Measurements from ENCODE around the gene MICU1.

The MICU1 gene

DNA sequence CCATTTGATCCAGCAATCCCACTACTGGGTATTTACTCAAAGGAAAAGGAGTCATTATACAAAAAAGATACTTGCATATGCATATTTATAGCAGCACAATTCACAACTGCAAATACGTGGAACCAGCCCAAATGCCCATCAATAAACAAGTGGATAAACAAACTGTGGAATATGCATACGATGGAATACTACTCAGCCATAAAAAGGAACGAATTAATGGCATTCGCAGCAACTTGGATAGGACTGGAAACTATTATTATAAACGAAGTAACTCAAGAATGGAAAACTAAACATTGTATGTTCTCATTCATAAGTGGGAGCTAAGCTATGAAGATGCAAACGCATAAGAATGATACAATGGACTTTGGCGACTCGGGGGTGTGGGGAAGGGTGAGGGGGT lies 108.6 kb downstream of the MICU1 start:
- Histone ChIP-seq H3K27me3 (ENCODE audit: control insufficient read depth, insufficient read depth, low read length) (no peaks in the 10 kb centered on the region), H3K9ac (ENCODE audit: low read length) (no peak overlapping the region), H3K36me3 (ENCODE audit: control insufficient read depth, low read depth, low read length) (no peaks in the 10 kb centered on the region), H3K27ac (ENCODE audit: low read length) (no peak overlapping the region), H3K4me3 (ENCODE audit: low read length) (no peak overlapping the region), H3K4me1 (ENCODE audit: control insufficient read depth, low read depth, low read length) (no peaks in the 10 kb centered on the region), H3K9me3 (ENCODE audit: control insufficient read depth, low read depth, low read length) (no peaks in the 10 kb centered on the region)

DNA sequence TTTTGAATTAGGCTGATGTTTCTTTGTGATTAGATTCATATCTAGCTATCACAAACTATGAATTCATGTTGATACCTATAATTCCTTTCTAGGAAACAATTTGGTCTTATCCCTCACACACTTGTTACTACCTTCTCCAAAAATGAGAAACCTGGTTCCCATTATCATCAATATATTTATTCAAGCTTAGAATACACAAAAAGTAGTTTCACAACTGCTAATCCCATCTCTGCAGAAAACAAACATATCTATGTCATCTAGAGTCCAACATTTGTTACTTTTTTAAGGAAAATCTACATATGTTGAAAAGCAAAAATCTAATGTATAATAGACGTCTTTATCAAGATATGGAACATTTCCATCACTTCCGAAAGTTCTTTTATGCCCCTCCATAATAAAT lies 110.4 kb downstream of the MICU1 start:
- H3K9ac ChIP-seq (ENCODE audit: low read length): no peak overlapping the region
- no peaks in the 10 kb centered on the region for H3K9me3 ChIP-seq (ENCODE audit: control insufficient read depth, low read depth, low read length)
- no peaks in the 10 kb centered on the region for H3K4me1 ChIP-seq (ENCODE audit: control insufficient read depth, low read depth, low read length)
- no peaks in the 10 kb centered on the region for H3K27me3 ChIP-seq (ENCODE audit: control insufficient read depth, insufficient read depth, low read length)
- no peak overlapping the region for H3K27ac ChIP-seq (ENCODE audit: low read length)
- H3K36me3 ChIP-seq (ENCODE audit: control insufficient read depth, low read depth, low read length): no peaks in the 10 kb centered on the region
- H3K4me3 ChIP-seq (ENCODE audit: low read length): no peak overlapping the region

DNA sequence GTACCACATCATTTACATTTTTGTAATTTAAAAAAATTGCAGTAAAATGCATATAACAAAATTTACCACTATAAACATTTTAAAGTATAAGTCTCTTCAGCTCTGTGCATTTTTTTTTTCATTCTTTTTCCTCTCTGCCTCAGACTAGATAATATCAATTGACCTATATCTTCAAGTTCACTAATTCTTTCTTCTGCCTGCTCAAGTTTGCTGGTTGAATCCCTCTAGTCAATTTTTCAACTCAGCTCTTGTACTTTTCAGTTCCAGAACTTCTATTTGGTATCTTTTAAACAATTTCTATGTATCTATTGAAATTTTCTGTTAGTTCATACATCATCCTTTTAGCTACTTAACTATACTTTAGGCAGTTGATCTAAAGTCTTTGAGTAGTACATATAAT lies 112.0 kb downstream of the MICU1 start:
- Histone ChIP-seq H3K9me3 (ENCODE audit: control insufficient read depth, low read depth, low read length) (no peaks in the 10 kb centered on the region), H3K27me3 (ENCODE audit: control insufficient read depth, insufficient read depth, low read length) (no peaks in the 10 kb centered on the region), H3K4me3 (ENCODE audit: low read length) (no peak overlapping the region), H3K4me1 (ENCODE audit: control insufficient read depth, low read depth, low read length) (no peaks in the 10 kb centered on the region), H3K27ac (ENCODE audit: low read length) (no peak overlapping the region), H3K9ac (ENCODE audit: low read length) (no peak overlapping the region), H3K36me3 (ENCODE audit: control insufficient read depth, low read depth, low read length) (no peaks in the 10 kb centered on the region)

- Histone ChIP-seq H3K4me3 (ENCODE audit: low read length) (no peak overlapping the region), H3K27me3 (ENCODE audit: control insufficient read depth, insufficient read depth, low read length) (no peaks in the 10 kb centered on the region), H3K9me3 (ENCODE audit: control insufficient read depth, low read depth, low read length) (no peaks in the 10 kb centered on the region), H3K27ac (ENCODE audit: low read length) (no peak overlapping the region), H3K9ac (ENCODE audit: low read length) (no peak overlapping the region), H3K36me3 (ENCODE audit: control insufficient read depth, low read depth, low read length) (no peaks in the 10 kb centered on the region), H3K4me1 (ENCODE audit: control insufficient read depth, low read depth, low read length) (no peaks in the 10 kb centered on the region)
Observed at GRCh38 chr10:72511459-72511858, 114.4 kb downstream of the MICU1 start.

DNA sequence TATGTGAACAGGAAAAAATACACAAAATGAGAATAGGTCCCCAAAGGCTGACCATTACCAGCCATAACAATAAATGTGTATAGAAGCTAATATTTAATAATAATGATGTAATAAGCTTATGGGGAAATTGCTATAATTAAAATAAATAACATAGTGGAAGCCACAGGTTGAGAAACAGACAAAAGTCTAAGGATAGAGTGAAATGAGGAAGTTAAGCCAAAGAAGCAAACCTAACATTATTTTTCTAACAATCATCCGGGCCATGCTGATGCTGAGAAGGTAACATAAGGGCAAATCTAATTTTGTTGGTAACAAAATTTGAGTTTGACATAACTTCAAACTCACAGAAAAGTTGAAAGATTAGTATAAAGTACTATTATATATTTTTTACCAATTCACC lies 115.9 kb downstream of the MICU1 start:
- H3K36me3 ChIP-seq (ENCODE audit: control insufficient read depth, low read depth, low read length): no peaks in the 10 kb centered on the region
- H3K4me1 ChIP-seq (ENCODE audit: control insufficient read depth, low read depth, low read length): no peaks in the 10 kb centered on the region
- no peak overlapping the region for H3K27ac ChIP-seq (ENCODE audit: low read length)
- no peak overlapping the region for H3K4me3 ChIP-seq (ENCODE audit: low read length)
- H3K27me3 ChIP-seq (ENCODE audit: control insufficient read depth, insufficient read depth, low read length): no peaks in the 10 kb centered on the region
- H3K9ac ChIP-seq (ENCODE audit: low read length): no peak overlapping the region
- H3K9me3 ChIP-seq (ENCODE audit: control insufficient read depth, low read depth, low read length): no peaks in the 10 kb centered on the region

DNA sequence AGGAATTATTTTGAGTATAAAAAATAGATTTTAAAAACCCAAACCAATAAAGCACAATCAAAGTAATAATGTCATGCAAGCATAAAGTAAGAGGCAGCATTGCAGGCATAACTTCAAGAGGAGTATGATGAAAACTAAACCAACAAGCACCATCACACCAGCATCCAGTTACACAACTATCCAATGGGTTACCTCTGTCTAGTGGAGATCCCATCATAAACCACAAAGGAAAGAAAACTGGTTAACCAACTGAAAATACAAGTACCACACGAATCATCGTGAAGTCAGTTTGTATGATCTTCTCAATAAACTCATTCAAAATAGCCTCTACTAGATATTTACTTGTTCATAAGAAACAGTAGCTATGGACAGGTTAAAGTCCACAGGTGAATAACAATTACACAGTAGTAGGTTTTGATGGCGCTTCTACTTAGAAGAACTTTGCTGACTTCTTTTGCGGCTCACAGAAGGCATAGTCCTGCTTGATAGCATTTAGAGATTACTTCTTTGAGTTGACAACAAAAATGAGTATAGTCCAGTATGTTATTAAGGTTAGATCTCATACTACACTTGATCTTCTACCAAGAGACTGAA lies 116.6 kb downstream of the MICU1 start:
- Histone ChIP-seq H3K4me3 (ENCODE audit: low read length) (no peak overlapping the region), H3K9me3 (ENCODE audit: control insufficient read depth, low read depth, low read length) (peaks cover 3% of the 10 kb centered on the region), H3K36me3 (ENCODE audit: control insufficient read depth, low read depth, low read length) (no peaks in the 10 kb centered on the region), H3K4me1 (ENCODE audit: control insufficient read depth, low read depth, low read length) (no peaks in the 10 kb centered on the region), H3K27me3 (ENCODE audit: control insufficient read depth, insufficient read depth, low read length) (no peaks in the 10 kb centered on the region), H3K27ac (ENCODE audit: low read length) (no peak overlapping the region), H3K9ac (ENCODE audit: low read length) (no peak overlapping the region)

DNA sequence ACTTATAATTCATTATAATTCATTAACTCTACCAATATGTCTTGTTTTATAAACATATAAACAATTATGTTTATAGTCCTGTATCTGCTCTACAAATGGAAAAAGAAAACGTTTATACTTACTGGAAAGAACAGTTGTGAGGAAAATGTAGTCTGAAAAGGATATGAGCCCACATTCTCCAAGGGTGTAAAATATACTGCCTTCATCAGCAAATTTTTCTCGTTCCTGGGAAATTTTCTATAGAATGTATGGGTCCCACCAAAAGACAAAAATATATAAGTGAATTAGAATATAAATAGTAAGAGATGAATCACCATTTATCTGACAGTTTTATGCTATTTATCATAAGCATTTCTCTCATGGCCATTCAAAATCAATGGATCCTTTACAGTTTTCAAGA lies 117.8 kb downstream of the MICU1 start:
- H3K36me3 ChIP-seq (ENCODE audit: control insufficient read depth, low read depth, low read length): no peaks in the 10 kb centered on the region
- no peak overlapping the region for H3K4me3 ChIP-seq (ENCODE audit: low read length)
- no peak overlapping the region for H3K9ac ChIP-seq (ENCODE audit: low read length)
- no peaks in the 10 kb centered on the region for H3K4me1 ChIP-seq (ENCODE audit: control insufficient read depth, low read depth, low read length)
- no peaks in the 10 kb centered on the region for H3K27me3 ChIP-seq (ENCODE audit: control insufficient read depth, insufficient read depth, low read length)
- H3K9me3 ChIP-seq (ENCODE audit: control insufficient read depth, low read depth, low read length): peaks cover 7% of the 10 kb centered on the region
- no peak overlapping the region for H3K27ac ChIP-seq (ENCODE audit: low read length)

DNA sequence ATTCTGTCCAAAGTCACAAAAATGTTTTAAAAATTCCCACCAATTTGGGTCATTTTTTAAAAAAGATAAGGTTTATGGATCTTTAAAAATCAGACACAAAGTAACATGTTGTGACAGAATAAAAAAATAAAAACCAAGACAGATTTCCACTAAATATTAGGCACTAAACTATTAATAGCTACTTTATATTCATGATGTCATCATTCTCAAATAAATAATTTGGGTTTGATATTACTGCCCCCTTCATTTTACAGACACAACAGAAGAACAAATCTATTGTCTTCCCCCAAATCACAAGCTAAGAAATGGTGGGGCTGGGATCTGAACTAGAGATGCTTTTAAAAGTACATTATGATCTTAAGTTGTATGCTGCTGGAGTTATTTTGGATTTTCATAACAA lies 119.4 kb downstream of the MICU1 start:
- Histone ChIP-seq H3K4me3 (ENCODE audit: low read length) (no peak overlapping the region), H3K27me3 (ENCODE audit: control insufficient read depth, insufficient read depth, low read length) (no peaks in the 10 kb centered on the region), H3K27ac (ENCODE audit: low read length) (no peak overlapping the region), H3K9me3 (ENCODE audit: control insufficient read depth, low read depth, low read length) (peaks cover 7% of the 10 kb centered on the region), H3K4me1 (ENCODE audit: control insufficient read depth, low read depth, low read length) (no peaks in the 10 kb centered on the region), H3K36me3 (ENCODE audit: control insufficient read depth, low read depth, low read length) (no peaks in the 10 kb centered on the region), H3K9ac (ENCODE audit: low read length) (no peak overlapping the region)

GRCh38 chr10:72505435-72505834 lies 120.4 kb downstream of the MICU1 start:
- no peaks in the 10 kb centered on the region for H3K27me3 ChIP-seq (ENCODE audit: control insufficient read depth, insufficient read depth, low read length)
- no peak overlapping the region for H3K27ac ChIP-seq (ENCODE audit: low read length)
- H3K4me3 ChIP-seq (ENCODE audit: low read length): no peak overlapping the region
- H3K9me3 ChIP-seq (ENCODE audit: control insufficient read depth, low read depth, low read length): peaks cover 7% of the 10 kb centered on the region
- no peaks in the 10 kb centered on the region for H3K36me3 ChIP-seq (ENCODE audit: control insufficient read depth, low read depth, low read length)
- no peak overlapping the region for H3K9ac ChIP-seq (ENCODE audit: low read length)
- H3K4me1 ChIP-seq (ENCODE audit: control insufficient read depth, low read depth, low read length): no peaks in the 10 kb centered on the region

DNA sequence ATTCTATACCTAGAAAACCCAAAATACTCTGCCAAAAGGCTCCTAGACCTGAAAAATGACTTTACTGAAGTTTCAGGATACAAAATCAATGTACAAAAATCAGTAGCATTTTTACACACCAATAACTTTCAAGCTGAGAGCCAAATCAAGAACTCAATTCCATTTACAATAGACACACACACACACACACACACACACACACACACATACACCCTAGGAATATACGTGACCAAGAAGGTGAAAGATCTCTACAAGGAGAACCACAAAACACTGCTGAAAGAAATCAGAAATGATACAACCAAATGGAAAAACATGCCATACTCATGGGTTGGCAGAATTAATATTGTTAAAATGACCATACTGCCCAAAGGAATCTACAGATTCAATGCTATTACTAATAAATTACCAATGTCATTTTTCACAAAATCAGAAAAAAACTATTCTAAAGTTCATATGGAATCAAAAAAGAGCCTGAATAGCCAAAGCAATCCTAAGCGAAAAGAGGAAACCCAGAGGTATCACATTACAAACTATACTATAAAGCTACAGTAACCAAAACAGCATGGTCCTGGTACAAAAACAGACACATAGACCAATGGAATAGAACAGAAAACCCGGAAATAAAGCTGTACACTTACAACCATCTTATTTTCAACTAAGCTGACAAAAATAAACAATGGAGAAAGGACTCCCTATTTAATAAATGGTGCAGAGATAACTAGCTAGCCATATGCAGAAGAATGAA lies 122.0 kb downstream of the MICU1 start:
- Histone ChIP-seq H3K27ac (ENCODE audit: low read length) (no peak overlapping the region), H3K9me3 (ENCODE audit: control insufficient read depth, low read depth, low read length) (peaks cover 7% of the 10 kb centered on the region), H3K4me1 (ENCODE audit: control insufficient read depth, low read depth, low read length) (no peaks in the 10 kb centered on the region), H3K27me3 (ENCODE audit: control insufficient read depth, insufficient read depth, low read length) (no peaks in the 10 kb centered on the region), H3K36me3 (ENCODE audit: control insufficient read depth, low read depth, low read length) (no peaks in the 10 kb centered on the region), H3K9ac (ENCODE audit: low read length) (no peak overlapping the region), H3K4me3 (ENCODE audit: low read length) (no peak overlapping the region)

- Histone ChIP-seq H3K9me3 (ENCODE audit: control insufficient read depth, low read depth, low read length) (peaks cover 7% of the 10 kb centered on the region), H3K9ac (ENCODE audit: low read length) (no peak overlapping the region), H3K27me3 (ENCODE audit: control insufficient read depth, insufficient read depth, low read length) (no peaks in the 10 kb centered on the region), H3K36me3 (ENCODE audit: control insufficient read depth, low read depth, low read length) (no peaks in the 10 kb centered on the region), H3K4me1 (ENCODE audit: control insufficient read depth, low read depth, low read length) (no peaks in the 10 kb centered on the region), H3K27ac (ENCODE audit: low read length) (no peak overlapping the region), H3K4me3 (ENCODE audit: low read length) (no peak overlapping the region)
Observed at GRCh38 chr10:72503241-72503640, 122.6 kb downstream of the MICU1 start.

DNA sequence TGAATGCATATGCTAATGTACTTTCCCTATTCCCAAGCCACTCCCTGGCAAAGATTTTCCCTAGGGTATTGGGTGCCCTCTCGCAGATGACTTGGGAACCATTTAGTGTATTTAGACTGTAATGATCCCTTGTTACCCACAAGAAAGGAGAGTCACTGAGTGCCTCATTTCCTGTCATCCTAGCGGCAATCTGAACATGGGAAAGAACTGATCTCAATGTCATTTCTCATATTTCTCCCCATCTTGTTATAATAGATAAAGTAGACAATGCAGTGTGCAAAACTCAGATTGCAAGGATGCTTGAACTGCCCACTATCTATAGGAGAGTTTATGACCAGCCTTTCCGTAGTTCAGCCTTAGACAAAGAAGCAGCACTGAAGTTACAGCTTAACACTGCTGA lies 123.3 kb downstream of the MICU1 start:
- H3K4me1 ChIP-seq (ENCODE audit: control insufficient read depth, low read depth, low read length): no peaks in the 10 kb centered on the region
- no peak overlapping the region for H3K4me3 ChIP-seq (ENCODE audit: low read length)
- H3K9ac ChIP-seq (ENCODE audit: low read length): no peak overlapping the region
- H3K36me3 ChIP-seq (ENCODE audit: control insufficient read depth, low read depth, low read length): no peaks in the 10 kb centered on the region
- H3K9me3 ChIP-seq (ENCODE audit: control insufficient read depth, low read depth, low read length): peaks cover 7% of the 10 kb centered on the region
- H3K27me3 ChIP-seq (ENCODE audit: control insufficient read depth, insufficient read depth, low read length): no peaks in the 10 kb centered on the region
- no peak overlapping the region for H3K27ac ChIP-seq (ENCODE audit: low read length)

Data from iPS-18a (cell line).